CD4-positive, alpha-beta memory T cell (primary cell): ENCODE data around the gene LFNG. TPM values are rescaled to one million over a fixed set of nuclear protein-coding genes. Genes with fewer than 3 reads are reported as not detected.
"Not testable (repeated sequence)": the region's sequence is repeated elsewhere in the genome, so short reads cannot be mapped to it uniquely, and the experiment has no call there.

ENCODE experiments used
- CTCF ChIA-PET: fragments of 350-600 bp; sonication (Branson Sonifier 250); formaldehyde crosslinking; loops from one replicate; lab custom pipeline; 2021; ENCODE audit warnings: inconsistent platforms; ENCODE audit not compliant: partially characterized antibody; lab: Charles Lee
- POLR2A ChIA-PET: fragments of 350-600 bp; sonication (Branson Sonifier 250); formaldehyde crosslinking; loops from one replicate; lab custom pipeline; 2021; ENCODE audit not compliant: partially characterized antibody; lab: Charles Lee
- DNase-seq, 5 donors: peaks; one replicate each; pipeline versions ENCODE4 v3.0.0 to v3.0.0-alpha.2; 2020 to 2022; ENCODE audit warnings: mixed read lengths in 1 of 5
- H3K27ac ChIP-seq: one replicate; pipeline ENCODE4 v1.7.0; 2013; ENCODE audit warnings: low read depth, low read length
- H3K27me3 ChIP-seq: 2 replicates; pipeline ENCODE4 v1.7.0; 2013; ENCODE audit warnings: mild to moderate bottlenecking, low read length, moderate library complexity; ENCODE audit not compliant: insufficient read depth
- H3K36me3 ChIP-seq: 2 replicates; pipeline ENCODE4 v1.7.0; 2013; ENCODE audit warnings: mild to moderate bottlenecking, low read length, moderate library complexity; ENCODE audit not compliant: insufficient read depth
- H3K4me1 ChIP-seq: 2 replicates; pipeline ENCODE4 v1.7.0; 2013; ENCODE audit warnings: mild to moderate bottlenecking, low read length, moderate library complexity; ENCODE audit not compliant: insufficient read depth
- H3K4me3 ChIP-seq, 2 donors: one replicate each; pipeline ENCODE4 v1.7.0; 2013; ENCODE audit warnings: low read length in 2 of 2, mild to moderate bottlenecking in 1 of 2
- H3K9me3 ChIP-seq, 2 donors: one replicate each; pipeline ENCODE4 v1.7.0; 2013; ENCODE audit warnings: low read length in 2 of 2, control low read depth in 1 of 2; ENCODE audit not compliant: control insufficient read depth in 1 of 2
- H3K27ac Mint-ChIP-seq, 7 donors: one replicate each; pipeline ENCODE4 v1.8.0; 2020 to 2021; ENCODE audit warnings: mixed read lengths in 7 of 7, mild to moderate bottlenecking in 6 of 7, inconsistent platforms in 3 of 7, moderate library complexity in 3 of 7
- H3K27me3 Mint-ChIP-seq, 2 donors: one replicate each; pipeline ENCODE4 v1.8.0; 2020 to 2021; ENCODE audit warnings: mixed read lengths in 2 of 2
- H3K36me3 Mint-ChIP-seq, 2 donors: one replicate each; pipeline ENCODE4 v1.8.0; 2020 to 2021; ENCODE audit warnings: mixed read lengths in 2 of 2, inconsistent platforms in 1 of 2, mild to moderate bottlenecking in 1 of 2
- H3K4me1 Mint-ChIP-seq, 4 donors: one replicate each; pipeline ENCODE4 v1.8.0; 2020 to 2021; ENCODE audit warnings: mixed read lengths in 4 of 4, mild to moderate bottlenecking in 1 of 4
- H3K4me3 Mint-ChIP-seq, 8 donors: one replicate each; pipeline ENCODE4 v1.8.0; 2020 to 2021; ENCODE audit warnings: mixed read lengths in 8 of 8, mild to moderate bottlenecking in 7 of 8, moderate library complexity in 6 of 8, inconsistent platforms in 3 of 8
- H3K9me3 Mint-ChIP-seq, 8 donors: one replicate each; pipeline ENCODE4 v1.8.0; 2020 to 2021; ENCODE audit warnings: mixed read lengths in 8 of 8, mild to moderate bottlenecking in 5 of 8, inconsistent platforms in 3 of 8, moderate library complexity in 1 of 8
- intact Hi-C: fragments of 100-400 bp; cut with micrococcal nuclease; formaldehyde crosslinking; loops from one replicate; pipeline ENCODE4 v1.15.1; 2023
- polyA plus RNA-seq, 2 donors: library from polyadenylated mRNA; unstranded; fragments of 300-500 nt; fragmentation: Illumina TruSeq; gene quantifications; one replicate each; pipeline ENCODE4 v1.2.3, GENCODE V29; 2021
- total RNA-seq, 2 experiments: library from RNA; stranded (reverse); gene quantifications; one replicate each; pipeline ENCODE4 v1.2.3, GENCODE V29; 2021

Gene LFNG
- total and polyA plus RNA-seq, 4 experiments from 2014 or later: 0.09 to 127 (median 64.3) TPM

DNA sequence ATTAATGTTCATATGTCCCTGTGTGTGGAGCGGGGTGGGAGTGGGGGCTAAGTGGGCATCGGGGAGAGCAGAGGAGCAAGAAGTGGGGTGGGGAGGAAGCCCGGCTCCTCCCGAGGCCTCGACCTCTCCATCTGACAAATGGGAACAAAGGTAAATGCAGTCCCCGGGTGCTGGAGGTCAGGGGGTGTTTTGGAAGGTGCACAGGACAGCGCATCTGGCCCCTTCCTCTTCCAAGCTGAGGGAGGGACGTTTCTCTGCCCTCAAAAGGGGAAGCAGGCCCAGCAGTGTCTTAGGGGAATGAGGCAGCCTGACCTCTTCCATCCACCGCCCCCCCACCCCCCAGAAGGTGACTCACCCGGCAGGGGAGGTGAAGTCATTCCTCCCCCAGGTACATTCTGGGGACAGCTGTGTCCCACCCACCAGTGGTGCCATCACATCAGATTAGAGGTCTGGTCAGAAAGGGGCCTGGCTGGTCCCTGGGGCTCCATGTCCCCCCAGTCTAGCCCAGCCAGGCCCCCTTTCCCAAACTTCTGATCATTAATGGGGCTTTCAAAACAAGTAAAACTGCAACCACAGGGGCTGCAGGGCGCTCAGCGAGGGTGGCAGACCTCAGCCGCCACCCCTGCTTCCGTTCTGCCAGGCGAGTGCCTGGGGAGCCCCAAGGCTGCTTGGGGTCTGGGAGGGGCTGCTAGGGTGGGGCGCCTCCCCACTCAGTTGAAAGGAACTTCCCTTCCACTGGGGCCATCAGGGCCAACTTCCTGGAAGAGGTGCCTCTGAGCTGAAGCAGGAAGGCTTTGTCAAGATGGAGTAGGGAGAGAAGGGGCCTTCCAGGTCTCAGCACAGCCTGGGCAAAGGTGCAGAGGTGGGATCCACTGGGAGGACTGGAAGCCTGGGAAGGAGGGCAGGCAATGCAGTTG, 10.8 kb downstream of the LFNG start:
- Mint-ChIP-seq H3K27ac (peak overlapping the region; percentile 84 to 99 (median 93)), H3K36me3 (peaks cover 0 to 38% of the 10 kb centered on the region in 2 donors), H3K27me3 (no peaks in the 10 kb centered on the region), H3K4me3 (peak overlapping the region; percentile 71 to 91 (median 80)), H3K9me3 (no peaks in the 10 kb centered on the region), H3K4me1 (peaks cover 19 to 65% (median 47%) of the 10 kb centered on the region in 4 donors)
- H3K9me3 ChIP-seq: no peaks in the 10 kb centered on the region
- H3K36me3 ChIP-seq: peaks cover 30% of the 10 kb centered on the region
- peak overlapping the region; percentile 29 to 50 for H3K4me3 ChIP-seq
- peak overlapping the region; percentile 83 for H3K27ac ChIP-seq
- H3K4me1 ChIP-seq: peaks cover 60% of the 10 kb centered on the region
- intact Hi-C loops: loop anchor here (1.0 kb wide), 3 partner anchors 8 to 25 kb away; partner anchors contain the start of gene BRAT1
- ChIA-PET CTCF (interaction anchor here (0.7 to 5.2 kb wide), 2 partner anchors 9 to 21 kb away, joined by 3 to 29 read pairs; no protein-coding TSS in a partner anchor), POLR2A (interaction anchor here (0.6 to 15.7 kb wide), 17 partner anchors 10 to 179 kb away, joined by 3 to 511 read pairs (median 6); partner anchors contain the start of genes BRAT1, IQCE and LFNG)
- no peaks in the 10 kb centered on the region for H3K27me3 ChIP-seq
- peak; percentile 83 to 92 (median 84) for DNase-seq

GRCh38 chr7:2530994-2531795, 11.6 kb downstream of the LFNG start:
- H3K9me3 Mint-ChIP-seq, H3K27me3 Mint-ChIP-seq, H3K27me3 ChIP-seq, H3K4me3 ChIP-seq, DNase-seq, H3K9me3 ChIP-seq: not testable (repeated sequence)
- peaks cover 52% of the 10 kb centered on the region for H3K4me1 ChIP-seq
- peak overlapping the region; percentile 83 for H3K27ac ChIP-seq
- intact Hi-C loops: loop anchor here (1.0 kb wide), 3 partner anchors 9 to 24 kb away; partner anchors contain the start of gene BRAT1
- peak overlapping the region; percentile 84 to 99 (median 93) for H3K27ac Mint-ChIP-seq
- peaks cover 17 to 58% (median 39%) of the 10 kb centered on the region in 4 donors for H3K4me1 Mint-ChIP-seq
- H3K36me3 Mint-ChIP-seq: peaks cover 0 to 31% of the 10 kb centered on the region in 2 donors
- POLR2A ChIA-PET: interaction anchor here (0.6 to 15.7 kb wide), 12 partner anchors 9 to 178 kb away, joined by 3 to 511 read pairs (median 6); partner anchors contain the start of genes BRAT1 and LFNG
- H3K4me3 Mint-ChIP-seq: peak overlapping the region; percentile 71 to 91 (median 80)
- CTCF ChIA-PET: interaction anchor here (5.2 kb wide), 1 partner anchor 21 kb away, joined by 29 read pairs; no protein-coding TSS in a partner anchor
- peaks cover 21% of the 10 kb centered on the region for H3K36me3 ChIP-seq

- Mint-ChIP-seq H3K4me1 (peaks cover 17 to 52% (median 34%) of the 10 kb centered on the region in 4 donors), H3K36me3 (peaks cover 0 to 26% of the 10 kb centered on the region in 2 donors), H3K27ac (peak overlapping the region in 1 of 7 donors; percentile 99), H3K4me3 (peak overlapping the region in 1 of 8 donors; percentile 48)
- Histone ChIP-seq H3K4me1 (peaks cover 46% of the 10 kb centered on the region), H3K36me3 (peaks cover 16% of the 10 kb centered on the region)
- H3K27me3 Mint-ChIP-seq, H3K27me3 ChIP-seq, intact Hi-C loops, H3K9me3 Mint-ChIP-seq, H3K9me3 ChIP-seq, H3K27ac ChIP-seq, H3K4me3 ChIP-seq, CTCF ChIA-PET: not testable (repeated sequence)
- POLR2A ChIA-PET: interaction anchor here (1.5 to 15.7 kb wide), 3 partner anchors 12 to 21 kb away, joined by 3 to 511 read pairs (median 96); partner anchors contain the start of gene LFNG
- DNase-seq: peak in 1 of 5 donors; percentile 35
These were observed 12.2 kb downstream of the LFNG start for GRCh38 chr7:2531796-2532110.

DNA sequence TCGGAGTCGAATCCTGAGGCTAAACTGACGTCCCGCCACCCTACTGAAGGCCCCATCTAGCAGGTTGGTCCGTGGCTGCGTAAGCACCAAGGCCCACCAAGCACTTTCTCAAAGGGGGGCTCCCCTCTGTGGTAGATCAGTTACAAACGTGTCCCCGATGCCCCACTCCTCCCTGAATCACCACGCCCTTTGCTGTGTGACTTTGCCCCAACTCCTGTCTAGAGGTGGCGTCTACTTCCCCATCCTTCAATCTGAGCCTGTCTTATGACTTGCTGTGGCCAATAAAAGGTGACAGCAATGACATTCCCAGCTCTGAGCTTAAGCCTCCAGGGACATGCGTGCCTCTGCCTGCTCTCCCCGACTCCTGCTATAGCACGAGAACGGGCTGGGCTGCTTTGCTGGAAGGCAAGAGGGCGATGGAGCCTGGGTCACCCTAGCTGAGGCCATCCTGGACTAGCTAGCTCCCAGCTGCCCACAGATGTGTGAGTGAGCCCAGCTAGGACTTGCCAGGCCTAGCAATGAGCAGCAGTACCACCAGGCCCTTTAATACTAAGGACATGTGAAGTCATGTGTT, 12.7 kb downstream of the LFNG start:
- peak overlapping the region in 2 of 8 donors; percentile 48 to 59 for H3K4me3 Mint-ChIP-seq
- POLR2A ChIA-PET: interaction anchor here (1.0 to 15.7 kb wide), 3 partner anchors 21 to 23 kb away, joined by 3 to 511 read pairs (median 3); no protein-coding TSS in a partner anchor
- intact Hi-C loops: not testable (repeated sequence)

GRCh38 chr7:2532816-2533215, 13.2 kb downstream of the LFNG start:
- H3K27me3 ChIP-seq, intact Hi-C loops, H3K27me3 Mint-ChIP-seq, H3K36me3 ChIP-seq, H3K4me3 ChIP-seq, H3K4me3 Mint-ChIP-seq, H3K9me3 ChIP-seq, H3K9me3 Mint-ChIP-seq, H3K27ac ChIP-seq: not testable (repeated sequence)
- peak in 1 of 5 donors; percentile 39 for DNase-seq
- Mint-ChIP-seq H3K36me3 (peaks cover 0 to 20% of the 10 kb centered on the region in 2 donors), H3K4me1 (peaks cover 16 to 42% (median 25%) of the 10 kb centered on the region in 4 donors), H3K27ac (peak overlapping the region in 1 of 7 donors; percentile 99)
- CTCF ChIA-PET: interaction anchor here (0.7 kb wide), 1 partner anchor 30 kb away, joined by 3 read pairs; no protein-coding TSS in a partner anchor
- peaks cover 35% of the 10 kb centered on the region for H3K4me1 ChIP-seq
- POLR2A ChIA-PET: interaction anchor here (1.0 to 1.2 kb wide), 2 partner anchors 22 to 24 kb away, joined by 3 read pairs; no protein-coding TSS in a partner anchor

More for the DNA sequence above, 12.7 kb downstream of the LFNG start:
- DNase-seq: peak in 1 of 5 donors; percentile 38
- H3K9me3 Mint-ChIP-seq, H3K4me3 ChIP-seq, H3K27me3 ChIP-seq, H3K9me3 ChIP-seq, H3K27ac ChIP-seq, H3K27me3 Mint-ChIP-seq, CTCF ChIA-PET: not testable (repeated sequence)
- Mint-ChIP-seq H3K27ac (peak overlapping the region in 5 of 7 donors; percentile 50 to 99 (median 65)), H3K4me1 (peaks cover 17 to 47% (median 30%) of the 10 kb centered on the region in 4 donors), H3K36me3 (peaks cover 0 to 23% of the 10 kb centered on the region in 2 donors)
- H3K4me1 ChIP-seq: peaks cover 41% of the 10 kb centered on the region
- peaks cover 10% of the 10 kb centered on the region for H3K36me3 ChIP-seq

DNA sequence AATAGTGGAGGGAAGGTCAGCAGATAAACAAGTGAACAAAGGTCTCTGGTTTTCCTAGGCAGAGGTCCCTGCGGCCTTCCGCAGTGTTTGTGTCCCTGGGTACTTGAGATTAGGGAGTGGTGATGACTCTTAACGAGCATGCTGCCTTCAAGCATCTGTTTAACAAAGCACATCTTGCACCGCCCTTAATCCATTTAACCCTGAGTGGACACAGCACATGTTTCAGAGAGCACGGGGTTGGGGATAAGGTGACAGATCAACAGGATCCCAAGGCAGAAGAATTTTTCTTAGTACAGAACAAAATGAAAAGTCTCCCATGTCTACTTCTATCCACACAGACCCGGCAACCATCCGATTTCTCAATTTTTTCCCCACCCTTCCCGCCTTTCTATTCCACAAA, 14.0 kb downstream of the LFNG start:
- Mint-ChIP-seq H3K4me1 (peaks cover 10 to 34% (median 18%) of the 10 kb centered on the region in 4 donors), H3K36me3 (peaks cover 0 to 15% of the 10 kb centered on the region in 2 donors), H3K27ac (peak overlapping the region in 1 of 7 donors; percentile 32)
- H3K9me3 Mint-ChIP-seq, H3K4me3 Mint-ChIP-seq, H3K27ac ChIP-seq, intact Hi-C loops, H3K9me3 ChIP-seq, H3K27me3 ChIP-seq, H3K4me3 ChIP-seq, DNase-seq, H3K27me3 Mint-ChIP-seq, H3K36me3 ChIP-seq, POLR2A ChIA-PET: not testable (repeated sequence)
- peaks cover 28% of the 10 kb centered on the region for H3K4me1 ChIP-seq
- CTCF ChIA-PET: interaction anchor here (0.7 kb wide), 1 partner anchor 31 kb away, joined by 3 read pairs; no protein-coding TSS in a partner anchor
